Measurements from ENCODE around the gene NUP107. TPM values are rescaled to one million over a fixed set of nuclear protein-coding genes. Genes with fewer than 3 reads are reported as not detected.
A peak's percentile ranks its signal among the peaks of the same experiment; 100 is the strongest.

Gene NUP107
- total and polyA plus RNA-seq, 8 donors = 5.7 to 99.1 (median 19.4) TPM

DNA sequence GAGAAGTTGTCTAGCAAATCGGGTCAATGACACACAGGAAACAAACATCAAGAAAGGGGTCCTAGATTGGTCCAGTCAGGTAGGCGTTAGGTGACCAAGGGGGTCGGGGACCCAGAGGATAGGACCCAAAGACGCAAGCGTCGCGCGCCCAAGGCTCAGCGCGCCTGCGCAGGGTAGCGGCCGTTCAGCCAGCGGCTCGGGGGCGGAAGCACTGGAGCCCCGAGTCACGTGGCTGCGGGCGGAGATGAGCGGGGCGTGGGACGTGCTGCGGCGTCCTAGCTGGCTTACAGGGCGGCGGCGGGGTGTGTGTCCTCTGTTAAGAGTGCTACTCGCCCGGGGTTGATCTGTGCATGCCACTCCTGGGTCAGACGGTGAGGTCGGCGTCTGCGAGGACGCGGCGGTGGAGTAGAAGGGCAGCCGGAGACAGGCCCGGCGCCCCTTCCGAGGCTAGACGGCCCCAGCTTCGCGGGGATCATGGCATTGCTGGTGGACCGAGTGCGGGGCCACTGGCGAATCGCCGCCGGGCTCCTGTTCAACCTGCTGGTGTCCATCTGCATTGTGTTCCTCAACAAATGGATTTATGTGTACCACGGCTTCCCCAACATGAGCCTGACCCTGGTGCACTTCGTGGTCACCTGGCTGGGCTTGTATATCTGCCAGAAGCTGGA lies 59.3 kb downstream of the NUP107 start, which contains the start of gene SLC35E3:
SLC35E3 (plus strand) TSS at position 273 of the 668 bp plus-strand sequence; CDS start at position 475, 202 bp downstream.
- peaks cover 0 to 25% (median 23%) of the 10 kb centered on the region in 4 donors for H3K36me3 ChIP-seq
- peak within 1 kb of the TSS; percentile 75 to 86 (median 78) for H3K27ac ChIP-seq
- intact Hi-C loops (cut with DNase I; ENCODE audit: low total_unique reads) = loop anchor here (10.0 kb wide), 1 partner anchor 59 kb away; the partner anchor contains the start of gene MDM2
- peak within 1 kb of the TSS; percentile 80 to 96 (median 81) for H3K4me3 ChIP-seq
- no peaks in the 10 kb centered on the region for H3K9me3 ChIP-seq
- H3K27me3 ChIP-seq = no peaks in the 10 kb centered on the region
- no peak for TF ChIP-seq POLR2A (IDR thresholded peaks at IDR 0.05)
- peak; percentile 76 to 97 (median 87) for TF ChIP-seq POLR2AphosphoS5 (IDR thresholded peaks at IDR 0.05)
- WGBS, 5 donors = 0 to 1% (median 0%) methylated on average over 29 to 52 of the region's 52 CpGs
- H3K4me1 ChIP-seq = peaks cover 0 to 35% (median 26%) of the 10 kb centered on the region in 4 donors
- peak; percentile 92 to 98 for DNase-seq

DNA sequence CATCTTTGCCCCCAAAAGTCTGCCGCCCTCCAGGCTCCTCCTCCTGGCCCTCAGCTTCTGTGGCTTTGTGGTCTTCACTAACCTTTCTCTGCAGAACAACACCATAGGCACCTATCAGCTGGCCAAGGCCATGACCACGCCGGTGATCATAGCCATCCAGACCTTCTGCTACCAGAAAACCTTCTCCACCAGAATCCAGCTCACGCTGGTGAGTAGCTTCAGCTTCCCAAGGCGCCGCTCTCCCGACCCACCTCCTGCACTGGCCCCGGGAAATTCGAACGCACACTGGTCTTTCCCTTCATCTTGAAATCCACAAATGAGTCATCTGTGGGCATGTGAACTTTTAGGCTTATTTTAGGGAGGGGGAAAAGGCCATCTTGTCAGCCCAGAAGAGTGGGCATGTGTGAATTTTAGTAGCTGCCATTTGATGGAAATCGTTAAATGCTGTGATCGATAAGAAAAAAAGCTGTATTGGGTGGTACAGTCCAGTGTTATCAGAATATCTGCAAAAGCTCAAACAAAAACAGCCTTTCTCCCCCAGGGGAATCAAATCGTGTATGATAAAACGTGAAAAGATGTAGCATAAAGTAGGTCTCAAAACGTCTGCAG lies 59.9 kb downstream of the NUP107 start:
- Histone ChIP-seq H3K9me3 (no peaks in the 10 kb centered on the region), H3K27me3 (no peaks in the 10 kb centered on the region), H3K27ac (peak overlapping the region; percentile 75 to 86 (median 78)), H3K4me3 (peak overlapping the region; percentile 80 to 96 (median 81)), H3K4me1 (peaks cover 0 to 35% (median 26%) of the 10 kb centered on the region in 4 donors), H3K36me3 (peaks cover 0 to 21% (median 18%) of the 10 kb centered on the region in 4 donors)
- TF ChIP-seq EP300 (IDR thresholded peaks at IDR 0.05) (no peak), POLR2A (IDR thresholded peaks at IDR 0.05) (no peak), POLR2AphosphoS5 (IDR thresholded peaks at IDR 0.05) (no peak)
- TF ChIP-seq, protein P1, sequence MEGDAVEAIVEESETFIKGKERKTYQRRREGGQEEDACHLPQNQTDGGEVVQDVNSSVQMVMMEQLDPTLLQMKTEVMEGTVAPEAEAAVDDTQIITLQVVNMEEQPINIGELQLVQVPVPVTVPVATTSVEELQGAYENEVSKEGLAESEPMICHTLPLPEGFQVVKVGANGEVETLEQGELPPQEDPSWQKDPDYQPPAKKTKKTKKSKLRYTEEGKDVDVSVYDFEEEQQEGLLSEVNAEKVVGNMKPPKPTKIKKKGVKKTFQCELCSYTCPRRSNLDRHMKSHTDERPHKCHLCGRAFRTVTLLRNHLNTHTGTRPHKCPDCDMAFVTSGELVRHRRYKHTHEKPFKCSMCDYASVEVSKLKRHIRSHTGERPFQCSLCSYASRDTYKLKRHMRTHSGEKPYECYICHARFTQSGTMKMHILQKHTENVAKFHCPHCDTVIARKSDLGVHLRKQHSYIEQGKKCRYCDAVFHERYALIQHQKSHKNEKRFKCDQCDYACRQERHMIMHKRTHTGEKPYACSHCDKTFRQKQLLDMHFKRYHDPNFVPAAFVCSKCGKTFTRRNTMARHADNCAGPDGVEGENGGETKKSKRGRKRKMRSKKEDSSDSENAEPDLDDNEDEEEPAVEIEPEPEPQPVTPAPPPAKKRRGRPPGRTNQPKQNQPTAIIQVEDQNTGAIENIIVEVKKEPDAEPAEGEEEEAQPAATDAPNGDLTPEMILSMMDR (IDR thresholded peaks at IDR 0.05) = no peak
- WGBS, 5 donors = 2 to 4% (median 3%) methylated on average over 15 of the region's 15 CpGs
- intact Hi-C loops (cut with DNase I; ENCODE audit: low total_unique reads) = loop anchor here (10.0 kb wide), 1 partner anchor 58 kb away; the partner anchor contains the start of gene MDM2
- DNase-seq = peak; percentile 39 to 84

DNA sequence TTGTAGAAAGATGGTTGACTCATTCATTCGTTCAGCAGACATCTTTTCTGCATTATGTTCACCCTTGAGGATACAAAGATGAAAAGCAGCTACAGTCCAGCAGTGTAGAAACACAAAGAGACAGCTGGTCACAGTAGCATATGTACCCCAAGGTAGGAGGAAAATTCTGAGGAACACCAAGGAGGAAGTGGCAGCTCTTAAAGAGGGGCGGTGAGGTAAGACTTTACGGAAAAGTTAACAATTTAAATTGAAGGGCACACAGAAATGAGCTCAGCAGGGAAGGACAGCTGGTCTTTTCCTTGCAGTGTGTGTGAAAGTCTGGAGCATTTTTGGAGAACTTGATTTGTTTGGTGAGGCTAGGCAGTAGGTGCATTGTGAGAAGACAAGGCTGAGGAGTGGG lies 62.7 kb downstream of the NUP107 start:
- Histone ChIP-seq H3K27me3 (no peaks in the 10 kb centered on the region), H3K36me3 (peaks cover 4 to 37% (median 28%) of the 10 kb centered on the region in 4 donors), H3K27ac (no peak overlapping the region), H3K4me3 (no peak overlapping the region), H3K4me1 (peaks cover 0 to 35% (median 26%) of the 10 kb centered on the region in 4 donors), H3K9me3 (no peaks in the 10 kb centered on the region)
- TF ChIP-seq, protein P1 (IDR thresholded peaks at IDR 0.05) = no peak
- no peak for TF ChIP-seq POLR2AphosphoS5 (IDR thresholded peaks at IDR 0.05)
- TF ChIP-seq EP300 (IDR thresholded peaks at IDR 0.05) = no peak
- no peak for TF ChIP-seq POLR2A (IDR thresholded peaks at IDR 0.05)
- 90 to 96% (median 92%) methylated on average over 3 of the region's 3 CpGs for WGBS, 5 donors
- no peak for DNase-seq
- intact Hi-C loops (cut with DNase I; ENCODE audit: low total_unique reads) = loop anchor here (10.0 kb wide), 1 partner anchor 55 kb away; the partner anchor contains the start of gene MDM2

DNA sequence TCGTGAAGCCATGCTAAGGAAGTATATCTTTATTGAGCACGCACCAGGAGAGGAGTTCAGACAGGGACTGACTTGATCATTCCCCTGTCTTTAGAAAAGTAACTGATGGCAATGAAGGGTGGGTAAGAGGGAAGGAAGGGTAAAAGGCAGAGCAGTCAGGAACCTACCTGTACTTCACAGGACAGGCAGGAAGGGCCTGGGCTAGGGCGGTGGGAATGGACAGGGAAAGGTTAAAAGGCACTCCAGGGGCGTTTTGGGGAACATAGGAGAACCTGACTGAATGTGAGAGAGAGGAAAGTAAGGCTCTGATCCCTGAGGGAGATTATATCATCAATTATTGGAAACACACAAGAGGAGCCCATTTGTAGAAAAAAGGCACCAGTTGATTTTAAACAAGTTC lies 63.1 kb downstream of the NUP107 start:
- Histone ChIP-seq H3K27ac (no peak overlapping the region), H3K36me3 (peaks cover 5 to 41% (median 32%) of the 10 kb centered on the region in 4 donors), H3K27me3 (no peaks in the 10 kb centered on the region), H3K4me1 (peaks cover 0 to 35% (median 26%) of the 10 kb centered on the region in 4 donors), H3K4me3 (no peak overlapping the region), H3K9me3 (no peaks in the 10 kb centered on the region)
- 87 to 91% (median 90%) methylated on average over 4 of the region's 4 CpGs for WGBS, 5 donors
- intact Hi-C loops (cut with DNase I; ENCODE audit: low total_unique reads) = loop anchor here (10.0 kb wide), 1 partner anchor 55 kb away; the partner anchor contains the start of gene MDM2
- DNase-seq = no peak
- TF ChIP-seq, protein P1 (IDR thresholded peaks at IDR 0.05) = no peak
- TF ChIP-seq POLR2A (IDR thresholded peaks at IDR 0.05) (no peak), POLR2AphosphoS5 (IDR thresholded peaks at IDR 0.05) (no peak), EP300 (IDR thresholded peaks at IDR 0.05) (no peak)
